Astrocyte of the spinal cord (primary cell): Measurements from ENCODE around the gene PIEZO1.

Experiments
- DNase-seq: peaks from one replicate; pipeline ENCODE4 v3.0.0; 2011; ENCODE audit warnings: low read depth, low spot score
- H3K4me3 ChIP-seq: 2 replicates; pipeline ENCODE4 v1.5.1; 2011; ENCODE audit warnings: low read depth, mild to moderate bottlenecking, low read length, moderate library complexity
- in situ Hi-C: cut with HindIII; loops from 2 replicates; pipeline ENCODE4 v1.10.0; 2017; ENCODE audit warnings: low sequenced_read_pairs
- TF ChIP-seq, protein P1 (sequence below): IDR thresholded peaks from 2 replicates; pipeline ENCODE4 v1.5.1; 2012; ENCODE audit warnings: low read depth, mild to moderate bottlenecking, low read length, inconsistent platforms

Gene PIEZO1

DNA sequence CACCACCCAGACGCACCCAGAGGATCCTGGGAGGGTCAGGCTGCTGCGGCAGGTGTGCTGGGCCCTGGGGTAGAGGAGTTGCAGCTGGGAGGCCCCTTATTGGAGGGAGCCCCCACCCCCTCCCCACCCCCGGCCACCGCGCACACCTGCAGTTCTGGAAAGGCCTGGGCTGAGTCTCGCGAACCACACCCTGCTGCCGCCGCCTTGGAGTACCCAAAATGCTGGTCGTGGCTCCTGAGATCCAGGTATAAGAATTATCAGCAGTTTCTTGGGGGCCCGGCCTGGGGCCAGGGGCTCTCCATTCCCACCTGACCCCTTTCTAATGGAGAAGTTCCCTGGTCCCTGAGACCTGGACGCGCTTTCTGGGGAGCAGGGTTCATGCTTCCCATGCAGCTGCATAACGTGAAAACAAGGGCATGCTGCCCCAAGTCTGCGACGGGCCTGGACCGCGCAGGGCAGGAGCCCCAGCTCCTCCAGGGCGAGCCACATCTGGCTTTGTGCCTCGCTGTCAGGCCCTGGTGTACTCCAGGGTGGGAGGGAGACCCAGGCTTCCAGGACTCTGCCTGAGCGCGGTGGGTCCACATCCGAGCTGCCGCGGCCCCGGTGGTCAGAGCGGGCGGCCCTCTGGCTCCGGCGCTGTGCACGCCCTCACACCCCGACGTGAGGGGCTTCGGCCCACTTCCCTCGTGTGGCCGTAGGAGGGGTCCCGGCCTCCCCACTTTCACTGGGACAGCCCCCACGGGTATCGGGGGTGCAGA lies 91.4 kb downstream of the PIEZO1 start:
- no peak for DNase-seq
- in situ Hi-C loops, result no loop called here
- TF ChIP-seq, protein P1, sequence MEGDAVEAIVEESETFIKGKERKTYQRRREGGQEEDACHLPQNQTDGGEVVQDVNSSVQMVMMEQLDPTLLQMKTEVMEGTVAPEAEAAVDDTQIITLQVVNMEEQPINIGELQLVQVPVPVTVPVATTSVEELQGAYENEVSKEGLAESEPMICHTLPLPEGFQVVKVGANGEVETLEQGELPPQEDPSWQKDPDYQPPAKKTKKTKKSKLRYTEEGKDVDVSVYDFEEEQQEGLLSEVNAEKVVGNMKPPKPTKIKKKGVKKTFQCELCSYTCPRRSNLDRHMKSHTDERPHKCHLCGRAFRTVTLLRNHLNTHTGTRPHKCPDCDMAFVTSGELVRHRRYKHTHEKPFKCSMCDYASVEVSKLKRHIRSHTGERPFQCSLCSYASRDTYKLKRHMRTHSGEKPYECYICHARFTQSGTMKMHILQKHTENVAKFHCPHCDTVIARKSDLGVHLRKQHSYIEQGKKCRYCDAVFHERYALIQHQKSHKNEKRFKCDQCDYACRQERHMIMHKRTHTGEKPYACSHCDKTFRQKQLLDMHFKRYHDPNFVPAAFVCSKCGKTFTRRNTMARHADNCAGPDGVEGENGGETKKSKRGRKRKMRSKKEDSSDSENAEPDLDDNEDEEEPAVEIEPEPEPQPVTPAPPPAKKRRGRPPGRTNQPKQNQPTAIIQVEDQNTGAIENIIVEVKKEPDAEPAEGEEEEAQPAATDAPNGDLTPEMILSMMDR, result no peak
- H3K4me3 ChIP-seq, result no peak overlapping the region

DNA sequence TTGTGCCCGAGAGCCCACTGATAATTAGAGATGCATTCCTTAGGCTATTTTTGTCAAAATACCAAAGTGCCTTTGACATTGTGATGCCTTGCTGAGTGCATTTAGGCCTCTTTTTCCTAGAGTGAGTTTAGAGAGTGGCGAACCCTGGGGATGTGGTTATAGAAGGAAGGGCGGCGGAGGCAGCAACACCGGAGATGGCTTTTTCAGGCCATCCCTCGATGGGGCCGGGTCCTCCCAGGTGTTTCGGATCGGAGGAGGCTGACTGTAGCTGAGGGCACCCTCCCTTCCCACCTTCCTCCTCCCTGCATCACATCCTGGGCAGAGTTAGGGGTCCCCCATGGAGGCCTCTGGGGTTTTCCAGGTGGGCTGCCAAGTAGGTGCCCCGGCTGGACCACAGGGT lies 92.2 kb downstream of the PIEZO1 start:
- no peak overlapping the region for H3K4me3 ChIP-seq

DNA sequence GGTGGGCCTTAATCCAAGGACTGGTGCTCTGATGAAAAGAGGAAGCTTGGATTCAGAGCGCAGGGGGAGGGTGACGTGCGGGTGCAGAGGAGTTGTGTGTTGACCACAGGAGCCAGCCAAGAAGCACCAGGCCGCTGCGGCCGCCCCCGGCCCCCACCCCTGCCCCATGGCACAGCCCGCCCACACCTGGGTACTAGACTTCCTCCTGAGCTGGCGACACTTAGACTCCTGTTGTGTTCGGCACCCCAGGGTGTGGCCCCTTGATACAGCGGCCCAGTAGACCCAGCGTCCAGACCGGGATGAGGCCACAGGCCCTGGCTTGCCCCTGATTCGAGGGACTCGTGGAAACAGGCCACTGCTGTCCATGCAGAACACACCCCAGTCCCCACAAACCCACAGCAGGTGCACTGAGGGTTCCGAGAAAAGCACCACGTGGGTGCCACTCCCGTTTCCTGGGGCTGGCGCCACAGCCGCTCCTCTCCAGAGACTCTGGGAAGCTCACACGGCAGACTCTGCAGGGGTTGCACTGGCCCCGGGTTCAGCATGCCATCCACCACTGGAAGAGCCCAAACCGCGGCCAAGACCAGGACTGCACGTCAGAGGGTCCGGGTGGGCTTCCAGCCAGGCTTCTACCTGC lies 93.0 kb downstream of the PIEZO1 start:
- no peak for DNase-seq
- no peak overlapping the region for H3K4me3 ChIP-seq
- TF ChIP-seq, protein P1, result no peak
- in situ Hi-C loops, result no loop called here

More for the DNA sequence above, 92.2 kb downstream of the PIEZO1 start:
- TF ChIP-seq, protein P1, result no peak
- DNase-seq, result no peak
- in situ Hi-C loops, result no loop called here

DNA sequence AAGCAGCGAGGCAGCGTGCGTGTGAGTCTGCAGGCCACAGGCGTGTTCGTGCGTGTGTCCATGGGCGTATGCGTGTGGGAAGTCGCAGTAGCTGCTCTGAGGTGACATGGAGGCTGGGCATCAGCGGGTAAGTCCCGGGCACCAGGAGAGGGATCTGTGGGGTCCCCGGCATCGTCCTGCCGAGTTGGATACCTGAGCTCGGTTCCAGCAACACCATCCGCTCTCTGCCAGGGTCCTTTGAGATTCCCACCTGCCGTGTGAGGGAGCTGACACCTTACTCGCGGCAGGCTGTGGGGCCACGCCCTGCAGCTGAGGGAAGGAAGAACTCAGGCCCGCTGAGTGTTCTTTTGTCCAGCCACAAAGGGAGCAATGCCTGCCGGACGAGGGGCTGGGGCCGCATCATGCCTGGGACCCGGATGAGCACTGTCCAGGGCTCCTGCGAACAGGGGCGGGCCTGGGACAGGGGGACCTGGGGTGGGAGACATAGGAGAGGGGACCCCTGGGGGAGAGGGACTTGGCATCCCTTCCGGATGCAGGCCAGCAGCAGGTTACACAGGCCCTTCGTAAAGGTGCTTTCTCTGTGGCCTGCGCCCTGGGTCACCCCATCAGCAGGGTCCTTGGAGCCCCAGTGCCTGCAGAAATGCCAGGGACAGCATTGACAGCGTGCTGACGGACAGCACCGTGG lies 93.7 kb downstream of the PIEZO1 start:
- in situ Hi-C loops, result no loop called here
- DNase-seq, result no peak
- TF ChIP-seq, protein P1, result no peak
- no peak overlapping the region for H3K4me3 ChIP-seq

DNA sequence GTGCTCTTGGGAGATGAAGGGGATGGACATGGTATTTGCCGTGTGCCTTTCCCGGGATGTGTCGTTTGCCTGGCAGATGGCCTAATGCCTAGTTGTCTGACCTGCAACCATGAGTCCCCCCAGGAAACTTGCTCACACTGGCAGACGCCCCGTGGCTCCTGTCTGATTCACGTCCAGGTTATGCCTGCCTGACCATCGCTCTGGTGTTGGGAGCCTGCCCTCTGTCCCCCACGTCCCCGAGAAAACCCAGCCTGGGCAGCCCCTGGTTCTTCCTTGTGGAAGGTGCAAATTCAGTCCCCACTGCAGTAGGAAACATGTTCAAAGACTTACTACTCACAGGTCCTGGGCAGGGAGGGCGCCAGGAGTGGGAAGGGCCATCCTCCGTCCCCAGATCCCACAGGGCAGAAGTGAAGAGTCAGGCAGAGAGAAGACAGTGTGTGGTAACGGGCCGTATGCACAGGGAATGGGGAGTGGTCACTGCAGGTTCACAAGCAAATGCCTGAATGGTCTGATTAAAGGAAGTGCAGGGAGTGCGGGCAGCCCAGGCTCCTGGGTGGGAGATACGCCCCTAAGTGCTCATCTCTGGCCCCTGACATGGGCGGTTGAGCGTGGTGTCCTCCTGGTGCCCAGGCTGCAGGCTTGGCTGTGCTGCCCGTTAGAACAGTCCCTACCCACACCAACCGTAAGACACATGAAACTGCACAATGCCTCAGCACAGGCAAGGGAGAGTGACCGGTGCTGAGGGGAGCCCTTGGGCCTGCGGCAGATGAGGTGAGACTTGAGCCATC lies 94.5 kb downstream of the PIEZO1 start:
- H3K4me3 ChIP-seq, result no peak overlapping the region
- no peak for DNase-seq
- TF ChIP-seq, protein P1, result no peak
- in situ Hi-C loops, result no loop called here
